Omental fat pad (tissue), 4 donors: ENCODE data around the gene LRRC25. TPM values are rescaled to one million over a fixed set of nuclear protein-coding genes. Genes with fewer than 3 reads are reported as not detected.
A peak's percentile ranks its signal among the peaks of the same experiment; 100 is the strongest.
"Not testable (repeated sequence)": the region's sequence is repeated elsewhere in the genome, so short reads cannot be mapped to it uniquely, and the experiment has no call there.

ENCODE experiments used
- ATAC-seq: fragments of 150-250 bp; one replicate; pipeline ENCODE4 v1.9.1; 2016; ENCODE audit warnings: mild to moderate bottlenecking, moderate library complexity; ENCODE audit not compliant: low FRiP score
- DNase-seq: peaks from one replicate; pipeline ENCODE4 v3.0.0-alpha.2; 2019; ENCODE audit warnings: low spot score
- total RNA-seq, 4 donors: library from RNA; depleted of rRNA; stranded (reverse); fragments of >200 nt; gene quantifications; one replicate each; pipeline ENCODE4 v1.1.0, GENCODE V29; 2016
- TF ChIP-seq, protein P1 (sequence below), 3 donors: fragments of 450-650 bp; IDR thresholded peaks; one replicate each; pipeline ENCODE4 v1.5.1; 2016 to 2017; ENCODE audit warnings: antibody characterized with exemption in 3 of 3, mild to moderate bottlenecking in 3 of 3, moderate library complexity in 2 of 3

The LRRC25 gene
- total RNA-seq, 4 donors from 2014 or later = 11.8 to 37.2 (median 28.8) TPM

DNA sequence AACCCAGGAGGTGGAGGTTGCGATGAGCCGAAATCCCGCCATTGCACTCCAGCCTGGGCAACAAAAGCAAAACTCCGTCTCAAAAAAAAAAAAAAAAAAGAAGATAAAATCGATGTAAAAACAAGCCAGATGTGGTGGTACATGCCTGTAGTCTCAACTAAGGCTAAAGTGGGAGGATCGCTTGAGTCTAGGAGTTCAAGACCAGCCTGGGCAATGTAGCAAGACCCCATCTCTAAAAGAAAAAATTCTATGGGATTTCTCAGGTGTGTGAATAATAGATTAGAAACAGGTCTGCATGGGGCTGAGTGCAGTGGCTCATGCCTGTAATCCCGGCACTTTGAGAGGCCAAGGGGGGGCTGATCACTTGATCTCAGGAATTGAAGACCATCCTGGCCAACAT lies 45.9 kb downstream of the LRRC25 start:
- ATAC-seq (no peak), DNase-seq (no peak)
- TF ChIP-seq, protein P1, sequence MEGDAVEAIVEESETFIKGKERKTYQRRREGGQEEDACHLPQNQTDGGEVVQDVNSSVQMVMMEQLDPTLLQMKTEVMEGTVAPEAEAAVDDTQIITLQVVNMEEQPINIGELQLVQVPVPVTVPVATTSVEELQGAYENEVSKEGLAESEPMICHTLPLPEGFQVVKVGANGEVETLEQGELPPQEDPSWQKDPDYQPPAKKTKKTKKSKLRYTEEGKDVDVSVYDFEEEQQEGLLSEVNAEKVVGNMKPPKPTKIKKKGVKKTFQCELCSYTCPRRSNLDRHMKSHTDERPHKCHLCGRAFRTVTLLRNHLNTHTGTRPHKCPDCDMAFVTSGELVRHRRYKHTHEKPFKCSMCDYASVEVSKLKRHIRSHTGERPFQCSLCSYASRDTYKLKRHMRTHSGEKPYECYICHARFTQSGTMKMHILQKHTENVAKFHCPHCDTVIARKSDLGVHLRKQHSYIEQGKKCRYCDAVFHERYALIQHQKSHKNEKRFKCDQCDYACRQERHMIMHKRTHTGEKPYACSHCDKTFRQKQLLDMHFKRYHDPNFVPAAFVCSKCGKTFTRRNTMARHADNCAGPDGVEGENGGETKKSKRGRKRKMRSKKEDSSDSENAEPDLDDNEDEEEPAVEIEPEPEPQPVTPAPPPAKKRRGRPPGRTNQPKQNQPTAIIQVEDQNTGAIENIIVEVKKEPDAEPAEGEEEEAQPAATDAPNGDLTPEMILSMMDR (IDR thresholded peaks at IDR 0.05) = no peak

DNA sequence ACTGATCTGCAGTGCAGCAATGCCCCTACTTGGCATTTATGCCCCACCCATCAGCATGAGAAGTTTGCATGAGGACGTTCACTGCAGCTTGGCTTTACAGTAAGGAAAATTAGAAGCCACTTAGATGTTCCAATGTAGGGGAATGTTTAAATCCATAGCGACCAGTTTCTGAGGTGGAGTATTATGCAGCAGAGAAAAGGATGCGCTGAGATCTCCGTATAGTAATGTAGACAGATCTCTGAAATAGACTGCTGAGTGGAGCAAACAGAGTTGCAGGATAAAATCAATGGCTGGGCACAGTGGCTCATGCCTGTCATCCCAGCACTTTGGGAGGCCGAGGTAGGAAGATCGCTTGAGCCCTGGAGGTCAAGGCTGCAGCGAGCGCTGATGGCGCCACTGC lies 46.9 kb downstream of the LRRC25 start:
- DNase-seq (no peak), ATAC-seq (no peak)
- TF ChIP-seq, protein P1 (IDR thresholded peaks at IDR 0.05) = no peak

DNA sequence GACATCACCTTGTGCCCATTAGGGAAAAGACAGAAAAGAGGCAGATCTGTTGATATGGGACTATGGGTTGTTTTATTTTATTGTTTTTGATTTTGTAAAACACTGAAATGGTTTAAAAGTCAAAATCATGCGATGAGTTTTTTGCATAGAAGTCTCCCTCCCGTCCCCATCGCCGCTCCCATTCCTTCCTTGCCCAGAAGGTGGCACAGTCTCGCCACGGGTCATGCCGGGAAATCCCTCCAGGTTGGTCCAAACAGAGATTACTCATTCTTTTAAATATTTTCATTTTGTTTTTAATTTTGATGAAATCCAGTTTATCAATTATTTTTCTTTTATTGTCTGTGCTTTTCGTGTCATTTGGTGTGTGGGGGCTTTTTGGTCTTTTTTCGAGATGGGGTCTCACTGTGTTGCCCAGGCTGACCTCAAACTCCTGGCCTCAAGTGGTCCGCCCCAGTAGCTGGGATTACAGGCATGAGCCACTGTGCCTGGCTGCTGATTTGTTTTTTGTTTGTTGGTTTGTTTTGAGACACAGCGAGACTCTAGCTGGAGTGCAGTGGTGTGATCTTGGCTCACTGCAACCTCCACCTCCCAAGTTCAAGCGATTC lies 47.8 kb downstream of the LRRC25 start:
- ATAC-seq = peak; percentile 49
- TF ChIP-seq, protein P1 (IDR thresholded peaks at IDR 0.05) = no peak
- DNase-seq = peak; percentile 51

DNA sequence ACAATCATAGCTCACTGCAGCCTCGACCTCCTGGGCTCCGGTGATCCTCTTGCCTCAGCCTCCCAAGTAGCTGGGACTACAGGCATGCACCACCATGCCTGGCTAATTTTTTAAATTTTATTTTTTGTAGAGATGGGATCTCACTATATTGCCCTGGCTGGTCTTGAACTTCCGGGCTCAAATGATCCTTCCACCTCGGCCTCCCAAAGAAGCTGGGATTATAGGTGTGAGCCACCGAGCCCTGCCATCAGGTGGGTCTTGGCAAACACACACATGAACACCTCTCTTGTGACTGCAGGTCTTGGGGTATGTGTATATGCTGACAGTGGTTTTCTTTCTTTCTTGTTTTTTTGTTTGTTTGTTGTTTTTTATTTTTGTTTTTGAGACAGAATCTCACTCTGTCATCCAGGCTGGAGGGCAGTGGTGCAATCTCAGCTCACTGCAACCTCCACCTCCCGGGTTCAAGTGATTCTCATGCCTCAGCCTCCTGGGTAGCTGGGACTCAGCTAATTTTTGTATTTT lies 48.5 kb downstream of the LRRC25 start:
- not testable (repeated sequence) for DNase-seq, ATAC-seq

DNA sequence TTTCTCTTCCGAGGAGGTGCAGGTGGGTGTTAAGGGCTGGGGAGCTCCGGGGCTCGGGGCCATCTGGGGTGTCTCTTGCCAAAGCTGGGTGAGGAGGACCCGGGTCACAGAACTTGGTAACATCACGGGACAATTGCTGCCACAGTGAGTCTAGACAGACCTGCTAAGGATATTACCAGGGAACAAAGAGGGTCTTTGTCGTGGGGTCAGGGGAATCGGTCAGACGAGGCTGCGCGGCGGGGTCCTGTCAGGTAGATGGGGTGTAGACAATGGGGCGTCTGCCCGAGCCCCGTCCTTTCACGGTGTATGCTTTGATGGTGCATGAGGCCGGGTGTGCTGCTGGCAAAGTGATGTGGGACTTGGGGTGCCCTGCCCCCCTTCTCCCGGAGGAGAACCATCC lies 49.3 kb downstream of the LRRC25 start:
- TF ChIP-seq, protein P1 (IDR thresholded peaks at IDR 0.05) = no peak
- ATAC-seq = no peak
- DNase-seq = no peak

DNA sequence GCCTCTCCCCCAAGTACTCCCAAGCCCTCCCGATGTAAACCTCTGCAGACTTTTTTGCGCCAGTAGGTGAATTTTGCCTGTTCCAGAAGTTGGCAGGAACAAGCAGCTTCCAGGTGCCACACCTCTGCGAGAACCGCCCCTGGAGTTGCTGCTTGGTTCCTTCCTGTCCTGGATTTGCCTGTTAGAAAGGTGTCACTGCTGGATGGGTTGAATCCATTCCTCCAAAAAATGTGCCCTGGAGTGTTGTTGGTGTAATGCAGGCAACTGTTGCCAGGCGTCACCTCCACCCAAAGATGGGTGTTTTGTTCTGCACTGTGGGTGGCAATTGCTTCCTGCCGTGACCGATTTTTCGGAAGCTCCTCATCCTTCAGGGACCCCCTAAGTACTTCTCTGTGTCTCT lies 51.3 kb downstream of the LRRC25 start:
- no peak for DNase-seq
- ATAC-seq = no peak
- TF ChIP-seq, protein P1 (IDR thresholded peaks at IDR 0.05) = no peak

DNA sequence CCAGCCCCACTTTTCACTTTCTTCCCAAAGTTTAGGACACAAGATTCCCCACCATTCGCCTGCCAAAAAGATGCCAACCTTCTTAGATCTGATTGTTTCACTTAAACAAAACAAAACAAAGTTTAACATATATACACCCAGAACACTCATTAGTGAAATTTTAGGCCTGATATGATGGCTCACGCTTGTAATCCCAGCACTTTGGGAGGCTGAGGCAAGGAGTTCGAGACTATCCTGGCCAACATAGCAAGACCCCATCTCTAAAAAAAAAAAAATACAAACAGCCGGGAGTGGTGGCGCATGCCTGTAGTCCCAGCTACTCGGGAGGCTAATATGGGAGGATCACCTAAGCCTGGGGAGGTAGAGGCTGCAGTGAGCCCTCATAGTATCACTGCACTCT lies 52.1 kb downstream of the LRRC25 start:
- no peak for DNase-seq
- ATAC-seq = no peak
- TF ChIP-seq, protein P1 (IDR thresholded peaks at IDR 0.05) = no peak
